HG02571 (cell line): Measurements from ENCODE around the gene RITA1.

ENCODE experiments used
- ATAC-seq: cut with Tn5 transposase; IDR thresholded peaks from one replicate; pipeline ENCODE4 v1.9.1; 2021; ENCODE audit warnings: mild to moderate bottlenecking, moderate library complexity; ENCODE audit not compliant: unreplicated experiment

RITA1 gene

GRCh38 chr12:113173081-113173698 lies 12.3 kb upstream of the RITA1 start:
- no peak for ATAC-seq

DNA sequence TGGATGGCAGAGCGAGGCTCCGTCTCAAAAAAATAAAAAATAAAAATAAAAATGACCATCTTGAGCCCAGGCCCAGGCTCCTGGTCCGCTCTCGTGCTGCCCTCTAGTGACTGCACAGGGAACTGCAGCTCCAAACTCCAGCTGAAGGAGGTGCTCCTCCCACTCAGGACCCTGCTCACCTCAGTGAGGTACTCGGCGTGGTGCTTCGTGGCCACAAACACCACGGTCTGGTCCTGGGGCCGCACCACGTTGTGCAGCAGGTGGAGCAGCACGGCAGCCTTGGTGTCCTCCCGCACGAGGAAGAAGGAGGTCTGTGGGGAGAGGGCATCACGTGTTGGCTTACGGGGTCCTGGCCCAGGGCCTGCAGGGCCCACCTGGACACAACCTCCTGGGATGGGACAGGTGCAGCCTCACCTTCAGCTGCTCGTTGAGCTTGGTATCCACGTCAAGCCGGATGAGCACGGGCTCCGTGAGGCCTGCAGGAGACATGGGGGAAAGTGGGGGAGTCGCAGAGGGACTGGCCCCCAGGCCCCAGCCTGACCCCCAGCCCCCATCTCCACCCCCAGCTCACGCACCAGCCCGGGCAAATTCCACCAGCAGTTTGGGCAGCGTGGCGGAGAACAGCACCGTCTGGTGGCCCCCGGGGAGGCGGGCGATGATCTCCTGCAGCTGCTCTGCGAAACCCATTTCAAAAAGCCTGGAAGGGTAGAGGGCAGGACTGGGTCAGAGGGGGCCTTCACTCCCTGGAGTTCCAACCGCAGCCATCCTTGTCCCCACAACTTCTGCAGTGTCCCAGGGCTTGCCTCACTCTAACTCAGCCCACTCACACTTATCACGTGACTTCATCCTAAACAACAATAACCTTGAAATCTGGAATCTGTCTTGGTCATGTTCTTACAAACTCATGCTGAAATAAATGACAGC lies 10.8 kb upstream of the RITA1 start:
- ATAC-seq = no peak

GRCh38 chr12:113179023-113179422 lies 6.5 kb upstream of the RITA1 start:
- no peak for ATAC-seq

- no peak for ATAC-seq
These were observed 5.2 kb upstream of the RITA1 start for GRCh38 chr12:113180333-113180732.

GRCh38 chr12:113181975-113182374 lies 3.5 kb upstream of the RITA1 start:
- ATAC-seq = no peak

DNA sequence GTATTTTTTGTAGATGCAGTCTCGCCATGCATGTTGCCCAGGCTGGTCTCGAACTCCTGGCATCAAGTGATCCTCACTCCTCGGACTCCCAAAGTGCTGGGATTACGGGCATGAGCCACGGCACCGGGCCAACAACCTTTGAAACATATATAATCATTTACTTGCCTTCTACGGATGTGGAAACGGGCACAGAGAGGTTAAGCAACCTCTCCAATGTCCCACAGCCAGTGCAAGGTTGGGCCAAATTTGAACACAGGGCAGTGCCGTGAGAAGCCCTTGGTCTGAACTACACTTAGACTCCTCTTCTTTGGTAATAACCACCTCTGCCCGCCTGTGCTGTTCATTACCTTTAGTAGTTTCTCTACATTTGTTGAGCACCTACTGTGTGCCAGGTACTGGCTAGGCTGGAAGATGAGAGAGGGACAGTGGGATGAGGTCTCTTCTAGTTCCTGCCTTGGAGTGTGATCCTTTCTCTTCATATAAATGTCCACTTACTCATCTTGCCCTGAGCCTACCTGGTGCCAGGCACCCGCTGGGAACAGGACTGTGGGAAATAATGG lies 2.4 kb upstream of the RITA1 start:
- ATAC-seq = no peak

DNA sequence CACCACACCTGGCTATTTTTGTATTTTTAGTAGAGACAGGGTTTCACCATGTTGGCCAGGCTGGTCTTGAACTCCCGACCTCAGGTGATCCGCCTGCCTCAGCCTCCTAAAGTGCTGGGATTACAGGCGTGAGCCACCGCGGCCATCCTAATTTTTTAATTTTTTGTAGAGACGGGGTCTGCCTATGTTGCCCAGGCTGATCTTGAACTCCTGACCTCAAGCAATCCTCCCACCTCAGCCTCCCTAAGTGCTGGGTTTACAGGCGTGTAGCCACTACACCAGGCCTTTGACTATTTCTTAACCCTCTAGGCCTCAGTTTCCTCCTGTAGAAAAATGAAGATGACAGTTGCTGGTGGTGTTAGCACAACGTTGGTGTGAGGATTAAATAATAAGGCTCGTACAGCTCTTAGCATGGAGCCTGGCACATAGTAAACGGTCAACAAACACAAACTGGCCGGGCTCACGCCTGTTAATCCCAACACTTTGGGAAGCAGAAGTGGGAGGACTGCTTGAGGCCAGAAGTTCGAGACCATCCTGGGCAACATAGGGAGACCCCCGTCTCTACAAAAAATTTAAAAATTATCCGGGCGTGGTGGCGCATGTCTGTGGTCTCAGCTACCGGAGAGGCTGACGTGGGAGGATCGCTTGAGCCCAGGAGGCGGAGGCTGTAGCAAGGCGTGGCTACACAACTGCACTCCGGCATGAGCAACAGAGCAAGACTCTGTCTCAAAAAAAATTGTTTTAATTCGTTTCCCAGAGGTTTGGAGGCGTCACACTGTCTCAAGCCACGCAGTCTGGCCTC lies 1.2 kb upstream of the RITA1 start:
- peak; percentile 48 for ATAC-seq

GRCh38 chr12:113184900-113185179 lies 681 bp upstream of the RITA1 start:
- peak; percentile 80 for ATAC-seq

DNA sequence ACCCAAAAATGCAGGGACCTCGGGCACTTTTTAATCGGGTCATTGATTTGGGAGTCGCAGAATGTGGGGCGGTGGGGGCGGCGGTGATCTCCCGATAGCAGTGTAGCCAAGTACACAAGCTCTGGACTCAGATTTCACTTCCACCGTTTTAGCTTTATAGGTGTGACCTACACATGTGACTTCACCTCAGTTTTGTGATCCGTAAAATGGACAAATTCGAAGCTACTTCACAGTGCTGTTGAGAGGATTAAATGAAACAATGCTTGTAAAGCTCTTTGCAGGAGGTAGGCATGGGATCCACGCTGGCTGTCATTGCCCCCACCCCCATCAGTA lies 478 bp downstream of the RITA1 start:
- no peak for ATAC-seq

DNA sequence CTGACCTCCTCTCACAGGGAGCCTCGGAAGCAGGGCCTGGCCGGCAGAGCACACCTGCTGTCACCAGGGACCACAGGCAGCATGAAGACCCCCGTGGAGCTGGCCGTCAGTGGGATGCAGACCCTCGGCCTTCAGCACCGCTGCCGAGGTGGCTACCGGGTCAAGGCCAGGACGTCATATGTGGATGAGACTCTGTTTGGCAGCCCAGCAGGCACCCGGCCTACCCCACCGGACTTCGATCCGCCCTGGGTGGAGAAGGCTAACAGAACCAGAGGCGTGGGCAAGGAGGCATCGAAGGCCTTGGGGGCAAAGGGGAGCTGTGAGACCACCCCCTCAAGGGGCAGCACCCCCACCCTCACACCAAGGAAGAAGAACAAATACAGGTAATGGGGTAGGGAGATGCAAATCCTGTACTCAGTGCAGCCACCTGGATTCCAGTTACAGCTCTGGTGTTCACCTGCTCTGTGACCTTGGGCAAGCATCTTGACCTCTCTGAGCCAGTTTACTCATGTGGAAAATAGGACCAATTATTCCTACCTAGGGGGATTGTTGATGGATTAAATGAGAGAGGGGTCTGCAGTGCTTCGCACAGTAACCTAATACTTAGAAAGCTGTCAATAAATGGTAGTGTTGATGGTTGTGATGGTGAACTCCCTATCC lies 1.3 kb downstream of the RITA1 start:
- no peak for ATAC-seq

- ATAC-seq = no peak
These were observed 3.8 kb downstream of the RITA1 start for GRCh38 chr12:113189361-113189760.

- no peak for ATAC-seq
These were observed 5.2 kb downstream of the RITA1 start for GRCh38 chr12:113190761-113191160.

DNA sequence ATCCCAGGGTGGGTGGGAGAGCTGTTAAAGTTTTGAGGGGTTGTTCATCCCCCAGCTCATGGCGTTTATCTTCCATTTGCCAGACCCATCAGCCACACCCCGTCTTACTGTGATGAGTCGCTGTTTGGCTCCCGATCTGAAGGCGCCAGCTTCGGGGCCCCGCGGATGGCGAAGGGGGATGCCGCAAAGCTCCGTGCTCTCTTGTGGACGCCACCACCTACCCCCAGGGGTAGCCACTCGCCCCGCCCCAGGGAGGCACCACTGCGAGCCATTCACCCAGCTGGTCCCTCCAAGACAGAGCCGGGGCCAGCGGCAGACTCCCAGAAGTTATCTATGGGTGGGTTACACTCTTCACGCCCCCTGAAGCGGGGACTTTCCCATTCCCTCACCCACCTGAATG lies 5.7 kb downstream of the RITA1 start:
- no peak for ATAC-seq

DNA sequence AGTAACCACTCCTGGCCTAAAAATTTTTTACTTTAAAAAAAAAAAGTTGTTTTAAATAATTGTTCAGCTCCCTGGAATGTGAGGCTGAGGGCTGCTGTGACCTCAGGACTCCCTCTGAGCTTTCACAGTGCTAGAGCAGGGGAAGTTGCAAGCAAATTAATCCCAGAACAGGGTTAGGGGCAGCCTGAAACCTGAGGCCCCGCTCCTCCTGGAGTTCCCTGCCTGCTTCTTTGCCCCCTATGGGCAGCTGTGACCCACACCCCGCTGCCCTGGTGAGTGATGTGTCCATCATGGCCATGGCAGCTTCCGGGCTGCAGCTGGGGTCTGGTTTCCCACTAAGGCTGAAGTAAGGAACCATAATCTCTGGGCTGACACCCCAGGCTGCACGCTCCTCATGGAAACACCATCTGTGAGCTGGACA lies 9.5 kb downstream of the RITA1 start:
- no peak for ATAC-seq

GRCh38 chr12:113195598-113195997 lies 10.1 kb downstream of the RITA1 start:
- ATAC-seq = no peak

DNA sequence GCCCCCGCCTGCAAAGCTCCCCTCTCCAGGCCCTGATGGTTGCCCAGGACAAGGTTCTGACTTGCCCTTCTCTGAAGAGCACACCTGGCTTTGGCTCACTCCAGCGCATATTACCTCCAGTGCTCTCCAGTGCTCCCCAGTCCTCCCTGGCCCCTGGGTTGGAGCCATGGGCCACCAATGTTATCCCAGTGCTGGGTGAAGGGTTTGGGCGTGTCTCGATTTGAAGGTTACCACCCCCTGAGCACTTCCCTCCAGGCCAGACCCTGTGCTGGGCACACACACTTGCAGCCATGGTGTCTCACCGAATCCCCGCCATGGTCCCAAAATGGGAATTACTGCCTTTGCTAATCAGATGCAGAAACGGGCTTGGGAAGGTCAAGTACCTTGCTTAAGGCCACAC lies 11.1 kb downstream of the RITA1 start:
- ATAC-seq = no peak

DNA sequence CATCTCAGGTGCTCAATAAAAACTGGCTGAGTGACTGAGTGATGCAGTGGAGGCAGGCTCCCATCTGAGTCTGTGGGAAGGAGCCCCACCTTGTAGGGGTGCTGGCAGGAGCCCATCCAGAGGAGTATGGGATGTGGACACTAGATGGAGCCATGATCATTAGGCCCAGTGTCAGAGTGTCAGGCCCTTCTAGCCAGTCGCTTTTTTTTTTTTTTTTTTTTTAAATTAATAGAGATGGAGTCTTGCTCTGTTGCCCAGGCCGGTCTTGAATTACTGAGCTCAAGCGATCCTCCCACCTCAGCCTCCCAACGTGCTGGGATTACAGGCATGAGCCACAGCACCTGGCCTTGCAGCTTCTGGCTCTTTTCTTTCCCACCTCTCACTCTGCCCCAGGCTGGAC lies 11.5 kb downstream of the RITA1 start:
- peak; percentile 70 for ATAC-seq

DNA sequence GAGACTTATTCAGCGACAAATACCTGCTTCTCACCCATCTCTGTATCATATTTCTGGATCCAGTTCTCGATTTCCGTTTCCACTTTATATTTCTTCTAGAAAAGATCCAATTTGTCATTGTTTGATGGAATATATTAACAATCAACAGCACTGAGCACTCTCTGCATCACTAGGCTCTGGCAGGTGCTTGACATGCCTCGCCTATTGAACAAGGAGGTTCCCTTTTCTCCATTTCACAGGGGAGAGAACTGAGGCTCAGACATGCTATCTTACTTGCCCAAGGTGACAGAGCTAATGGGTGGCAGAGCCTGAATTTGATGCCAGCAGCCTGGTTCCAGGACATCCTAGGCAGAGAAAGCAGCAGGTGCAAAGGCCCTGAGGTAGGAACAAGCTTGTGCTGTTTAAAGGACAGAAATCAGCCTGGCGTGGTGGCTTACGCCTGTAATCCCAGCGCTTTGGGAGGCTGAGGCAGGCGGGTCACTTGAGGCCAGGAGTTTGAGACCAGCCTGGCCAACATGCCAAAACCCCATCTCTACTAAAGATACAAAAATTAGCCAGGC lies 12.1 kb downstream of the RITA1 start:
- ATAC-seq = no peak

DNA sequence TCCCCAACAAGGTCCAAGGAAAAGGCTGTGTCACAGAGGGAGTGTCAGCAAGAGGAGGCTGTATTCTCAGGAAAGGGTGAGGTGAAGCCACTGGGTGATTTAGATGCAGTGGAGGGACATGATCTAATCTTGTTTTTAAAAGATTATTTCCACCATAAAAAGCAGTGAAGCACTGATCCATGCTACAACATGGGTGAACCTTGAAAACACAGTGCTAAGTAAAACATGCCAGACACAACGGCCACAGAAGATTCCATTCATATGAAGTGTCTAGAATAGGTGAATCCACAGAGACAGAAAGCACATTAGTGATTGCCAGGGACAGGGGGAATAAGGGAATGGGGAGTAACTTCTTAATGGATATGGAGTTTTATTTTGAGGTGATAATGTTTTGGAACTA lies 12.8 kb downstream of the RITA1 start:
- ATAC-seq = no peak

GRCh38 chr12:113200021-113200797 lies 14.7 kb downstream of the RITA1 start:
- ATAC-seq = no peak
